BJ (cell line): ENCODE measurements around the gene RPL36. TPM values are rescaled to one million over a fixed set of nuclear protein-coding genes. Genes with fewer than 3 reads are reported as not detected.

ENCODE experiments used
- CTCF ChIA-PET: fragments of 350-600 bp; formaldehyde crosslinking; extraction: SDS; loops from one replicate; lab custom pipeline; 2021; ENCODE audit warnings: antibody characterized with exemption, inconsistent platforms; lab: Yijun Ruan, JAX
- POLR2A ChIA-PET: fragments of 300-600 bp; sonication (Branson Sonifier 250); formaldehyde crosslinking; extraction: SDS; loops from one replicate; lab custom pipeline; 2021; ENCODE audit warnings: antibody characterized with exemption; lab: Charles Lee
- DNase-seq: peaks from one replicate; pipeline ENCODE4 v3.0.0-alpha.2; 2011; ENCODE audit warnings: low read depth
- H3K27me3 ChIP-seq: 2 replicates; pipeline ENCODE4 v1.6.0; 2011; ENCODE audit warnings: low read length; ENCODE audit not compliant: control insufficient read depth, insufficient read depth
- H3K36me3 ChIP-seq: 2 replicates; pipeline ENCODE4 v1.5.1; 2011; ENCODE audit warnings: low read length; ENCODE audit not compliant: control insufficient read depth, insufficient read depth
- H3K4me3 ChIP-seq: 2 replicates; pipeline ENCODE4 v1.5.1; 2011; ENCODE audit warnings: low read depth, mild to moderate bottlenecking, control low read depth, low read length
- CTCF ChIP-seq: IDR thresholded peaks from 2 replicates; pipeline ENCODE4 v1.5.1; 2011; ENCODE audit warnings: low read depth, mild to moderate bottlenecking, control low read depth, inconsistent platforms, low read length, moderate library complexity; ENCODE audit not compliant: insufficient read depth
- polyA minus RNA-seq: library from RNA; depleted of rRNA, polyadenylated mRNA; stranded (reverse); fragments of >200 nt; gene quantifications from 2 replicates; pipeline ENCODE4 v1.2.3, GENCODE V29; 2011; rRNA and poly(A)+ RNA removed
- polyA plus RNA-seq: library from polyadenylated mRNA; depleted of rRNA; stranded (reverse); fragments of >200 nt; gene quantifications from 2 replicates; pipeline ENCODE4 v1.2.3, GENCODE V29; 2011; rRNA removed

RPL36 gene
- polyA plus RNA-seq, result 824 and 912 TPM in 2 replicates
- 265 and 384 TPM in 2 replicates for polyA minus RNA-seq

- TF ChIP-seq CTCF, result peak; percentile 99
- ChIA-PET POLR2A (interaction anchor here (0.5 to 0.8 kb wide), 3 partner anchors 30 to 114 kb away, joined by 3 read pairs; partner anchors contain the start of genes CATSPERD, LONP1 and SAFB), CTCF (interaction anchor here (0.7 to 2.6 kb wide), 19 partner anchors 9 to 377 kb away, joined by 3 to 12 read pairs (median 4); partner anchors contain the start of genes CATSPERD, HSD11B1L, LONP1 and MICOS13)
- Histone ChIP-seq H3K36me3 (peaks cover 39% of the 10 kb centered on the region), H3K27me3 (no peaks in the 10 kb centered on the region), H3K4me3 (peak within 1 kb of the TSS; percentile 78)
- DNase-seq, result peak; percentile 81
Observed at GRCh38 chr19:5690125-5690954, at the start of gene RPL36. TSS of gene RPL36 (plus strand) at chr19:5690295. CDS start at chr19:5690508, 213 bp downstream.

- Histone ChIP-seq H3K27me3 (no peaks in the 10 kb centered on the region), H3K4me3 (no peak overlapping the region), H3K36me3 (peaks cover 7% of the 10 kb centered on the region)
- no peak for DNase-seq
- ChIA-PET POLR2A (no interaction called here), CTCF (no interaction called here)
- no peak for TF ChIP-seq CTCF
Observed at GRCh38 chr19:5641171-5641570, 48.9 kb upstream of the RPL36 start.

- Histone ChIP-seq H3K4me3 (no peak overlapping the region), H3K27me3 (no peaks in the 10 kb centered on the region), H3K36me3 (peaks cover 13% of the 10 kb centered on the region)
- TF ChIP-seq CTCF, result no peak
- ChIA-PET CTCF (no interaction called here), POLR2A (no interaction called here)
- no peak for DNase-seq
Observed at GRCh38 chr19:5642204-5642603, 47.9 kb upstream of the RPL36 start.

GRCh38 chr19:5643060-5643459, 47.0 kb upstream of the RPL36 start:
- H3K27me3 ChIP-seq, result no peaks in the 10 kb centered on the region
- CTCF ChIA-PET, result no interaction called here
- H3K4me3 ChIP-seq, result no peak overlapping the region
- no peak for TF ChIP-seq CTCF
- no peak for DNase-seq
- peaks cover 18% of the 10 kb centered on the region for H3K36me3 ChIP-seq
- POLR2A ChIA-PET, result no interaction called here

GRCh38 chr19:5644037-5644436, 46.1 kb upstream of the RPL36 start:
- H3K4me3 ChIP-seq, result no peak overlapping the region
- no peaks in the 10 kb centered on the region for H3K27me3 ChIP-seq
- no peak for DNase-seq
- TF ChIP-seq CTCF, result no peak
- CTCF ChIA-PET, result no interaction called here
- POLR2A ChIA-PET, result no interaction called here
- peaks cover 19% of the 10 kb centered on the region for H3K36me3 ChIP-seq
